B cell (primary cell): ENCODE data around the gene JMJD8. TPM values are rescaled to one million over a fixed set of nuclear protein-coding genes. Genes with fewer than 3 reads are reported as not detected.
"Not testable (repeated sequence)": the region's sequence is repeated elsewhere in the genome, so short reads cannot be mapped to it uniquely, and the experiment has no call there.

Source experiments
- ATAC-seq: fragments of 200-7000 bp; cut with Tn5 transposase; one replicate; pipeline ENCODE4 v1.10.0; 2021; ENCODE audit warnings: low read depth, mild to moderate bottlenecking, moderate number of reproducible peaks, moderate library complexity
- CTCF ChIA-PET: fragments of 350-600 bp; sonication (Branson Sonifier 250); formaldehyde crosslinking; loops from one replicate; lab custom pipeline; 2021; ENCODE audit warnings: antibody characterized with exemption, inconsistent platforms; lab: Charles Lee
- POLR2A ChIA-PET: fragments of 350-600 bp; sonication (Branson Sonifier 250); formaldehyde crosslinking; loops from one replicate; lab custom pipeline; 2021; ENCODE audit warnings: antibody characterized with exemption; lab: Charles Lee
- DNase-seq: peaks from one replicate; pipeline ENCODE4 v3.0.0; 2013
- H2AFZ ChIP-seq: 2 replicates; pipeline ENCODE4 v1.6.1; 2012; ENCODE audit warnings: mild to moderate bottlenecking, low read depth, low read length; ENCODE audit not compliant: insufficient read depth, poor library complexity, severe bottlenecking
- H3K27ac ChIP-seq, 2 donors: 1 replicate in 1 of 2; 2 replicates in 1 of 2; pipeline ENCODE4 v1.5.1; 2012 to 2013; ENCODE audit warnings: low read length in 2 of 2, mild to moderate bottlenecking in 2 of 2, moderate library complexity in 1 of 2
- H3K27me3 ChIP-seq, 4 experiments: fragments of 200-600 bp in 1 of 4; sonication (generic) in 1 of 4; replicated peaks in 1 of 4; 1 replicate in 2 of 4; 2 replicates in 2 of 4; pipeline versions ENCODE4 v1.6.1 to v1.7.0; 2013 to 2016; ENCODE audit warnings: low read length in 3 of 4, mild to moderate bottlenecking in 2 of 4, mixed read lengths in 1 of 4, moderate library complexity in 1 of 4; ENCODE audit not compliant: insufficient read depth in 4 of 4, control insufficient read depth in 3 of 4; ENCODE audit errors: control extremely low read depth in 1 of 4
- H3K36me3 ChIP-seq, 2 experiments: replicated peaks in 1 of 2; 1 replicate in 1 of 2; 2 replicates in 1 of 2; pipeline versions ENCODE4 v1.6.1 to v1.7.1; 2013; ENCODE audit warnings: low read length in 1 of 2; ENCODE audit not compliant: insufficient read depth in 2 of 2, control insufficient read depth in 1 of 2; ENCODE audit errors: control extremely low read depth in 1 of 2, extremely low read depth in 1 of 2
- H3K4me1 ChIP-seq, 2 donors: fragments of 200-600 bp in 1 of 2; sonication (generic) in 1 of 2; 1 replicate in 1 of 2; 2 replicates in 1 of 2; pipeline versions ENCODE4 v1.5.1 to v1.6.1; 2013 to 2017; ENCODE audit warnings: low read length in 2 of 2; ENCODE audit not compliant: control insufficient read depth in 2 of 2, insufficient read depth in 2 of 2
- H3K4me2 ChIP-seq: replicated peaks from 2 replicates; pipeline ENCODE3; 2012; ENCODE audit warnings: mild to moderate bottlenecking, low read depth, low read length; ENCODE audit not compliant: poor library complexity, severe bottlenecking
- H3K4me3 ChIP-seq, 5 experiments: fragments of 200-600 bp in 1 of 5; sonication (generic) in 1 of 5; 1 replicate in 3 of 5; 2 replicates in 2 of 5; pipeline versions ENCODE4 v1.5.1 to v1.7.0; 2011 to 2016; ENCODE audit warnings: low read length in 4 of 5, mild to moderate bottlenecking in 4 of 5, low read depth in 2 of 5, control low read depth in 1 of 5, moderate library complexity in 1 of 5; ENCODE audit not compliant: insufficient read depth in 1 of 5; ENCODE audit errors: control extremely low read depth in 1 of 5, extremely low read depth in 1 of 5
- H3K79me2 ChIP-seq: fragments of 200-600 bp; sonication (generic); one replicate; pipeline ENCODE4 v1.6.0; 2016; ENCODE audit warnings: low read length; ENCODE audit not compliant: control insufficient read depth, insufficient read depth
- H3K9ac ChIP-seq: fragments of 200-600 bp; sonication (generic); 2 replicates; pipeline ENCODE4 v1.6.1; 2017; ENCODE audit warnings: mild to moderate bottlenecking, low read length, moderate library complexity
- H3K9me3 ChIP-seq, 3 donors: one replicate each; pipeline versions ENCODE4 v1.6.1 to v1.7.1; 2013; ENCODE audit warnings: low read length in 2 of 3; ENCODE audit not compliant: control insufficient read depth in 2 of 3, insufficient read depth in 1 of 3; ENCODE audit errors: control extremely low read depth in 1 of 3
- H4K20me1 ChIP-seq: 2 replicates; pipeline ENCODE4 v1.6.0; 2012; ENCODE audit warnings: mild to moderate bottlenecking, low read length; ENCODE audit not compliant: insufficient read depth, control insufficient read depth, poor library complexity, severe bottlenecking
- H3K27ac Mint-ChIP-seq: one replicate; pipeline ENCODE4 v1.8.0; 2021; ENCODE audit warnings: mixed read lengths
- H3K27me3 Mint-ChIP-seq: one replicate; pipeline ENCODE4 v1.8.0; 2021; ENCODE audit warnings: mixed read lengths
- H3K4me1 Mint-ChIP-seq: one replicate; pipeline ENCODE4 v1.8.0; 2021; ENCODE audit warnings: mixed read lengths
- H3K4me3 Mint-ChIP-seq: one replicate; pipeline ENCODE4 v1.8.0; 2021; ENCODE audit warnings: mixed read lengths
- H3K9me3 Mint-ChIP-seq: one replicate; pipeline ENCODE4 v1.8.0; 2022; ENCODE audit warnings: mixed read lengths; ENCODE audit not compliant: insufficient read depth
- EZH2 ChIP-seq: IDR thresholded peaks from 2 replicates; pipeline ENCODE4 v1.6.1; 2012; ENCODE audit warnings: borderline replicate concordance, low read depth, mild to moderate bottlenecking, moderate library complexity, low read length; ENCODE audit not compliant: insufficient read depth, poor library complexity, severe bottlenecking
- whole genome bisulfite sequencing: methylation state at CpG from one replicate; pipeline ENCODE4 v1.1.5; 2013; ENCODE audit warnings: missing lambda C conversion rate; ENCODE audit not compliant: insufficient coverage; 5-methylcytosine and 5-hydroxymethylcytosine counted together
- intact Hi-C: fragments of 100-400 bp; cut with micrococcal nuclease; formaldehyde crosslinking; loops from one replicate; pipeline ENCODE4 v1.10.0; 2022
- polyA plus RNA-seq: library from polyadenylated mRNA; depleted of rRNA; stranded (reverse); fragments of >200 nt; gene quantifications from 2 replicates; pipeline ENCODE4 v1.2.3, GENCODE V29; 2012
- total RNA-seq, 2 donors: library from RNA; stranded (reverse); fragments of 120-200 nt in 1 of 2; gene quantifications; 1 replicate in 1 of 2; 2 replicates in 1 of 2; pipeline versions ENCODE4 v1.2.3 to v1.2.4, GENCODE V29; 2013 to 2022
- TF ChIP-seq, protein P1 (sequence below): fragments of 200-600 bp; IDR thresholded peaks from one replicate; pipeline ENCODE4 v1.8.0; 2022; ENCODE audit warnings: antibody characterized with exemption, mild to moderate bottlenecking

JMJD8 gene
- total and polyA plus RNA-seq, 2 donors (not counting 1 experiment from before 2014, with no cell fraction given) = 46.3 to 69.3 TPM

DNA sequence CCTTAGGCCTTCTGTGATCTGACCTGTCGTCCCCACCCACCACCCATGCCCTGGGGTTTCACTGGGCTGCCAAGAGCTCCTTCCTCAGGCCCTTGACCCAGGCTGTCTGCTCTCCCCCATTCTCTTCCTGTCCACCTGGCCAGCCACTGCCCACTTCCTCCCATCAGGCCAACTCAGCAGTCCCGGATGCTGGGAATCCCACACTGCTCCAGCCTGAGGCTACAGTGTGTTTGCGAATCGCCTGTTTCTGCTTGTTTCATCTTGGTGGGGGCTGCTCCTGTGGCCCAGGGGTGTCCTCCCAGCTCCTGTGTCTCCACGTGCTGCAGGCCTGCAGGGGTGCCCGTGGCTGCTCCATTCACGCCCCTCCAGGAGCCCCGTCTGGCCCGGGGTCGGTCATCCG is 29.9 kb upstream of the JMJD8 start:
- Histone ChIP-seq H3K27ac (no peak overlapping the region), H3K27me3 (peaks cover 0 to 51% (median 22%) of the 10 kb centered on the region in 4 experiments), H3K9me3 (peaks cover 0 to 15% (median 0%) of the 10 kb centered on the region in 3 donors), H3K36me3 (no peaks in the 10 kb centered on the region), H3K4me3 (no peak overlapping the region), H3K79me2 (no peaks in the 10 kb centered on the region), H2AFZ (no peak overlapping the region), H3K4me1 (peaks cover 12 to 20% of the 10 kb centered on the region in 2 donors), H3K9ac (no peak overlapping the region), H3K4me2 (peak overlapping the region; percentile 95), H4K20me1 (peaks cover 11% of the 10 kb centered on the region)
- CTCF ChIA-PET = interaction anchor here (0.8 to 7.6 kb wide), 7 partner anchors 9 to 135 kb away, joined by 3 to 94 read pairs (median 9); partner anchors contain the start of genes CHTF18, CIAO3, HAGHL and RPUSD1
- 66% methylated on average over 11 of the region's 11 CpGs for WGBS
- ATAC-seq (no peak), DNase-seq (no peak)
- H3K4me3 Mint-ChIP-seq = peak overlapping the region; percentile 54
- H3K9me3 Mint-ChIP-seq = no peaks in the 10 kb centered on the region
- no peak overlapping the region for H3K27ac Mint-ChIP-seq
- POLR2A ChIA-PET = no interaction called here
- peaks cover 13% of the 10 kb centered on the region for H3K27me3 Mint-ChIP-seq
- intact Hi-C loops = no loop called here
- H3K4me1 Mint-ChIP-seq = peaks cover 5% of the 10 kb centered on the region
- TF ChIP-seq, protein P1, sequence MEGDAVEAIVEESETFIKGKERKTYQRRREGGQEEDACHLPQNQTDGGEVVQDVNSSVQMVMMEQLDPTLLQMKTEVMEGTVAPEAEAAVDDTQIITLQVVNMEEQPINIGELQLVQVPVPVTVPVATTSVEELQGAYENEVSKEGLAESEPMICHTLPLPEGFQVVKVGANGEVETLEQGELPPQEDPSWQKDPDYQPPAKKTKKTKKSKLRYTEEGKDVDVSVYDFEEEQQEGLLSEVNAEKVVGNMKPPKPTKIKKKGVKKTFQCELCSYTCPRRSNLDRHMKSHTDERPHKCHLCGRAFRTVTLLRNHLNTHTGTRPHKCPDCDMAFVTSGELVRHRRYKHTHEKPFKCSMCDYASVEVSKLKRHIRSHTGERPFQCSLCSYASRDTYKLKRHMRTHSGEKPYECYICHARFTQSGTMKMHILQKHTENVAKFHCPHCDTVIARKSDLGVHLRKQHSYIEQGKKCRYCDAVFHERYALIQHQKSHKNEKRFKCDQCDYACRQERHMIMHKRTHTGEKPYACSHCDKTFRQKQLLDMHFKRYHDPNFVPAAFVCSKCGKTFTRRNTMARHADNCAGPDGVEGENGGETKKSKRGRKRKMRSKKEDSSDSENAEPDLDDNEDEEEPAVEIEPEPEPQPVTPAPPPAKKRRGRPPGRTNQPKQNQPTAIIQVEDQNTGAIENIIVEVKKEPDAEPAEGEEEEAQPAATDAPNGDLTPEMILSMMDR = no peak
- no peak for TF ChIP-seq EZH2

DNA sequence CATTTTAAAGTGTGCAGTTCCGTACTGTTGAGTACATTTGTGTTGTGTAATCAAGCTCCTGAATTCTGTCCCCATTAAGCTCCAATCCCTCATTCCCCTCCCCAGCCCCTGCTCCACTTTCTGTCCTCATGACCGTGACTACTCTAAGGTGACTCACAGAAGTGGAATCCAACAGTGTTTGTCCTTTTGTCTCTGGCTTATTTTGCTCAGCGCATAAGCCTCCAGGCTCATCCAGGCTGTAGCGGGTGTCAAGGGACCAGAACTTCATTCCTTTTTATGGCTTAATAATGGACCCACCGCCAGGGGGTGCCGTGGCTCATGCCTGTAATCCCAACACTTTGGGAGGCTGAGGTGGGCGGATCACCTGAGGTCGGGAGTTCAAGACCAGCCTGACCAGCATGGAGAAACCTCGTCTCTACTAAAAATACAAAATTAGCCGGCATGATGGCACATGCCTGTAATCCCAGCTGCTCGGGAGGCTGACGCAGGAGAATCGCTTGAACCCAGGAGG is 28.7 kb upstream of the JMJD8 start:
- 47% methylated on average over 8 of the region's 13 CpGs for WGBS
- H2AFZ ChIP-seq, intact Hi-C loops, ATAC-seq, POLR2A ChIA-PET, H3K4me3 Mint-ChIP-seq, H3K27ac Mint-ChIP-seq, H3K4me1 Mint-ChIP-seq, DNase-seq, H3K4me2 ChIP-seq, H3K36me3 ChIP-seq, H3K79me2 ChIP-seq, H3K4me3 ChIP-seq, H3K9me3 Mint-ChIP-seq, H3K9ac ChIP-seq, H3K27ac ChIP-seq: not testable (repeated sequence)
- Histone ChIP-seq H3K4me1 (peaks cover 12 to 20% of the 10 kb centered on the region in 2 donors), H4K20me1 (peaks cover 11% of the 10 kb centered on the region), H3K27me3 (peaks cover 0 to 64% (median 29%) of the 10 kb centered on the region in 4 experiments), H3K9me3 (peaks cover 0 to 15% (median 0%) of the 10 kb centered on the region in 3 donors)
- CTCF ChIA-PET = interaction anchor here (0.6 to 7.6 kb wide), 22 partner anchors 9 to 665 kb away, joined by 3 to 94 read pairs (median 4); partner anchors contain the start of genes ANTKMT, CHTF18, CIAO3 and RPUSD1
- TF ChIP-seq, protein P1 = peak; percentile 49
- peaks cover 24% of the 10 kb centered on the region for H3K27me3 Mint-ChIP-seq
